Measurements from ENCODE around the gene LRPAP1.
"Not testable (repeated sequence)": the region's sequence is repeated elsewhere in the genome, so short reads cannot be mapped to it uniquely, and the experiment has no call there.

LRPAP1 gene

GRCh38 chr4:3461515-3462291, 70.5 kb downstream of the LRPAP1 start:
- no peak overlapping the region for H3K4me3 ChIP-seq (ENCODE audit: low read depth, low read length)
- TF ChIP-seq, protein P1, sequence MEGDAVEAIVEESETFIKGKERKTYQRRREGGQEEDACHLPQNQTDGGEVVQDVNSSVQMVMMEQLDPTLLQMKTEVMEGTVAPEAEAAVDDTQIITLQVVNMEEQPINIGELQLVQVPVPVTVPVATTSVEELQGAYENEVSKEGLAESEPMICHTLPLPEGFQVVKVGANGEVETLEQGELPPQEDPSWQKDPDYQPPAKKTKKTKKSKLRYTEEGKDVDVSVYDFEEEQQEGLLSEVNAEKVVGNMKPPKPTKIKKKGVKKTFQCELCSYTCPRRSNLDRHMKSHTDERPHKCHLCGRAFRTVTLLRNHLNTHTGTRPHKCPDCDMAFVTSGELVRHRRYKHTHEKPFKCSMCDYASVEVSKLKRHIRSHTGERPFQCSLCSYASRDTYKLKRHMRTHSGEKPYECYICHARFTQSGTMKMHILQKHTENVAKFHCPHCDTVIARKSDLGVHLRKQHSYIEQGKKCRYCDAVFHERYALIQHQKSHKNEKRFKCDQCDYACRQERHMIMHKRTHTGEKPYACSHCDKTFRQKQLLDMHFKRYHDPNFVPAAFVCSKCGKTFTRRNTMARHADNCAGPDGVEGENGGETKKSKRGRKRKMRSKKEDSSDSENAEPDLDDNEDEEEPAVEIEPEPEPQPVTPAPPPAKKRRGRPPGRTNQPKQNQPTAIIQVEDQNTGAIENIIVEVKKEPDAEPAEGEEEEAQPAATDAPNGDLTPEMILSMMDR (IDR thresholded peaks at IDR 0.05; ENCODE audit: borderline replicate concordance, insufficient read depth, low read depth, low read length): no peak

- TF ChIP-seq, protein P1 (IDR thresholded peaks at IDR 0.05; ENCODE audit: borderline replicate concordance, insufficient read depth, low read depth, low read length): no peak
- H3K4me3 ChIP-seq (ENCODE audit: low read depth, low read length): no peak overlapping the region
Measured at GRCh38 chr4:3460926-3461325, 71.3 kb downstream of the LRPAP1 start.

DNA sequence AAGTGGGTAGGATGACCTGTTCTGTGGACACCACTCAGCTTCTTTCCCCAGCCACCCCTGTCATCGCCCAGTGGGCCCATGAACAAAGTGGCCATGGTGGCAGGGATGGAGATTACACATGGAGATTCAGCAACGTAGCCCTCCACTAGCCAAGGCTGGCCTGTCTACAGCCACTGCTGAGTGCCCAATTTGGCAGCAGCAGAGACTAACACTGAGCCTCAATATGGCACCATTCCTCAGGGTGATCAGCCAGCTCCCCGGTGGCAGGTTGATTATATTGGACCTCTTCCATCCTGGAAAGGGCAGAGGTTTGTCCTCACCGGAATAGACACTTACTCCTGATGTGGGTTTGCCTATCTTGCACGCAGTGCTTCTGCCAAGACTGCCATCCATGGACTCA, 73.1 kb downstream of the LRPAP1 start:
- not testable (repeated sequence) for H3K4me3 ChIP-seq (ENCODE audit: low read depth, low read length)

DNA sequence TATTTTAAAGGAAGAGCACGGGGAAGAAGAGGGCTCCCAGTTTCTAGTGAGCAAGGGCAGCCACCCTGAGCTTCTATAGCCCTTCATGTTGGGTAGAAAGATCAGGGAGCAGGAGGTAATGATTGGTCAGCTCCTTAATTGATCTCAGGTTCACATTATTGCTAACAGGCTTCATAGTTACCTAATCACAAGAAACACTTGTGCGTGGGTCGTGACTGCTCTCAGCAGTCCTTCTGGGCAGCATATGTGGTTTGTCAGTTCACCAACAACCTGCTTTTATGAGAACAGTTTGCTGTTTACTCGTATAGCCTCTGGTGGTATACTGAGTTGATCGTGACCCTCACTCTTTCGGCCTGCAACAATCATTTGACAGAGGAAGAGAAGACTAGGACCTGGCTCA, 73.9 kb downstream of the LRPAP1 start:
- no peak overlapping the region for H3K4me3 ChIP-seq (ENCODE audit: low read depth, low read length)
- TF ChIP-seq, protein P1 (IDR thresholded peaks at IDR 0.05; ENCODE audit: borderline replicate concordance, insufficient read depth, low read depth, low read length): no peak

DNA sequence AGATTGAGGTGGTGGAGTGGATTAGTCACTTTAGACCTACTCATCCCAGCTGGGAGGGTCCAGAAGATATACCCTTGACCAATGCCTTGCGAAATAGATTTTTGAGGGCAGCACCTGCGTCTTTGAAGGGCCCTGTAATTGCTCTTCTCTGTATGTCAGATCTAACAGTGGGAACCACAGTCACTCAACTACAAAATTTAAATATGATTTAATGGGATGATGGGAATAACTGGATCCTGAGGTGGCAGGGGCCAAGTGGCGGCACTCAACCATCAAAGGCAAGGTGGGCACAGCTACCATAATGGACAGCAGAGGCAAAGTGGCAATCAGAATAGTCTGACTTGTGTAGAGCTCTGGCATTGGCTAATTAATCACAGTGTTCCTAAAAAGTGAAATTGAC, 76.6 kb downstream of the LRPAP1 start:
- not testable (repeated sequence) for H3K4me3 ChIP-seq (ENCODE audit: low read depth, low read length)
